GM19193 (cell line): ENCODE data around the gene PNLDC1.

ENCODE experiments used
- POLR2A ChIP-seq: IDR thresholded peaks from 4 replicates; pipeline ENCODE4 v1.6.1; 2011; ENCODE audit not compliant: insufficient read depth, insufficient read length; ENCODE audit errors: extremely low read depth

The PNLDC1 gene

DNA sequence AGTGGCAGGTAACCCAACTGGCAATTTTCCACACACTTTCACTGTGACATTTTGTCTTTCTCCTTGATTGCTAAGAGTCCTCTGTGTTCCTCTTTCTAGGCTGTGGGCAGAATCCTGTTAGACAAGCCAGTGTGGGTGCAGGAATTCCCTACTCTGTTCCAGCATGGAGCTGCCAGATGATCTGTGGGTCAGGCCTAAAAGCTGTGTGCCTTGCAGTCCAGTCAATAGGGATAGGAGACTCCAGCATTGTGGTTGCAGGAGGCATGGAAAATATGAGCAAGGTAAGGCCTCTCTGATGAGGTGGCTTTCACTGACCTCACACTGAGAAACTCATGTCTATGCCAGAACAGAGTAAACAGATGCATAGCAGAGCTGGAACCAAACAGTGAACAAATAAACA is 33.2 kb upstream of the PNLDC1 start:
- no peak for TF ChIP-seq POLR2A

- TF ChIP-seq POLR2A = no peak
These were observed 30.6 kb upstream of the PNLDC1 start for GRCh38 chr6:159769470-159769869.

DNA sequence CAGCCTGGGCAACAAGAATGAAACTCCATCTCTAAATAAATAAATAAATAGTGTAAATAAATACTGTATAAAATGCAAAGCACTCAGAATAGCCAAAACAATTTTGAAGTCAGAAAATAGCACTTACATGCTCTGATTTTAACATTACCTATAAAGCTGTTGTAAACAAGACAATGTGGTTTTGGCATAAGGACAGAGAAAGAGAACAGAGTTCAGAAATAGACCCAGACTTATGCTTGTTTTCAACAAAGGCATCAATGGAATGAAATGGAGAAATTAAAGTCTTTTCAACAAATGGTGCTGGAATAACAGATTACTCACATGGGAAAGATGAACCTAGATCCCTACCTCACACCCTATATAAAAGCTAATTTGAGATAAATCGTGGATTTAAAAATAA is 27.9 kb upstream of the PNLDC1 start:
- TF ChIP-seq POLR2A = no peak

- no peak for TF ChIP-seq POLR2A
These were observed 22.7 kb upstream of the PNLDC1 start for GRCh38 chr6:159777240-159777904.

DNA sequence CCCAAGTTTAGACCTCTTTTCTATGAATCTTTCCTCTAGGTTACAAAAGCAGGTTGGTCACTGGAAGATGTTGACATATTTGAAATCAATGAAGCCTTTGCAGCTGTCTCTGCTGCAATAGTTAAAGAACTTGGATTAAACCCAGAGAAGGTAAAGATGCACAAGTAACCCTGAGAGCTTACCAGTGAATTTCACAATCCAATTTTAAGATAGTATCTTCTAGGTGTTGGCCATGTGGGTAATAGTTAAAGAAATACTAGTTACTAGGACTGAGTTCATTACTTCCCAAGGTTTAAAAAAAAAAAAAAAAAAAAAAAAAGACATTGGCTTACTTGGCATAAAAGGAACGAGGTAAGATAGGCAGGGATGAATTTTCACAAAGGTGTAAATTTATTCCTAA is 21.9 kb upstream of the PNLDC1 start:
- TF ChIP-seq POLR2A = no peak

DNA sequence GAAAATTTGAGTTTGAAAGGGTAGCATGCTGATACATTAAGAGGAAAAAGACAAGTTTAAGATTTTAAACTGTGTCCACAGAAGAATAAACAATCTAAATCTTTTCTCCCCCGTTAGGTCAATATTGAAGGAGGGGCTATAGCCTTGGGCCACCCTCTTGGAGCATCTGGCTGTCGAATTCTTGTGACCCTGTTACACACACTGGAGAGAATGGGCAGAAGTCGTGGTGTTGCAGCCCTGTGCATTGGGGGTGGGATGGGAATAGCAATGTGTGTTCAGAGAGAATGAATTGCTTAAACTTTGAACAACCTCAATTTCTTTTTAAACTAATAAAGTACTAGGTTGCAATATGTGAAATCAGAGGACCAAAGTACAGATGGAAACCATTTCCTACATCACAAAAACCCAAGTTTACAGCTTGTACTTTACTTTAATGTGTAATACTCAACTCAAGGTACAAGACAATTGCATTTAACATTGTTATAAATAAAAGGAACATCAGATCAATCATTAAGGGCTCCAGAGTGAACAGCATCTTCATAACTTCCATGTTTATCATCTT is 21.5 kb upstream of the PNLDC1 start:
- no peak for TF ChIP-seq POLR2A

GRCh38 chr6:159788276-159788675 is 11.8 kb upstream of the PNLDC1 start:
- TF ChIP-seq POLR2A = no peak

GRCh38 chr6:159788753-159789376 is 11.2 kb upstream of the PNLDC1 start:
- no peak for TF ChIP-seq POLR2A

GRCh38 chr6:159789377-159790148 is 10.5 kb upstream of the PNLDC1 start, which contains the start of gene TCP1:
Gene TCP1 (minus strand): TSS chr6:159789602. CDS start chr6:159789468, 134 bp downstream.
- peak; percentile 96 for TF ChIP-seq POLR2A

- peak; percentile 66 for TF ChIP-seq POLR2A
These were observed 9.7 kb upstream of the PNLDC1 start, which contains the start of gene MRPL18 for GRCh38 chr6:159790149-159790955. Gene MRPL18 (plus strand): TSS chr6:159790467. CDS start chr6:159790588, 121 bp downstream.

- TF ChIP-seq POLR2A = no peak
These were observed 9.0 kb upstream of the PNLDC1 start for GRCh38 chr6:159790956-159791598.

DNA sequence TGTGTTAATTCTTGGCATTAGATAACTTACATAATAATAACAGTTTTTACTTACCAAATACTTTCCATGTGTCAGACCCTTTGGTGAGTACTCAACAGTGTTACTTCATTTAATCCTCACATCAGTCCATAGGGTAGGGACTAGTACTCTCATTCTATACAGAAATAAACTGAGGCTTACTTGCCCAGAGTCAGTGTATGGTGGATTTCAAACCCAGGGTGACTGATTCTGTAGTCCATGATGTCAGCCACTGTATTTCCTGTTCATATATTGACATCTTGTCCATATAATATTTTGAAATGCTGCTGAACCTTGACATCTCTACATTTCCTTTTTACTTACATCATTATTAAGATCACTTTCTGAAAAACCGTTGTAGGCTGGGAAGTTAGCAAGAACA is 2.5 kb upstream of the PNLDC1 start:
- TF ChIP-seq POLR2A = no peak

DNA sequence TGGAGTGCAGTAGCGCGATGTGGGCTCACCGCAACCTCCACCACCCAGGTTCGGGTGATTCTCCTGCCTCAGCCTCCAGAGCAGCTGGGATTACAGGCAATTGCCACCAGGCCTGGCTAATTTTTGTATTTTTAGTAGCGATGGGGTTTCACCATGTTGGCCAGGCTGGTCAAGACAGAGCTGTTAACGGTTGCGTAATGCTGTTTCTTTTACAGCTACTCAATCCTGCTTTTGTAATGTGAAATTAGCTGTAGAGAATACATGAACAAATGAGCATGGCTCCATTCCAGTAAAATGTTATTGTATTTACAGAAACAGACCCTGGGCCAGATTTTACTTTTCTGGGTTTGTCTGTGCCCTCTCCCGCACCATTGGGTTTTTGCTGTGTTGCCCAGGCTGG is 1.9 kb downstream of the PNLDC1 start:
- no peak for TF ChIP-seq POLR2A

DNA sequence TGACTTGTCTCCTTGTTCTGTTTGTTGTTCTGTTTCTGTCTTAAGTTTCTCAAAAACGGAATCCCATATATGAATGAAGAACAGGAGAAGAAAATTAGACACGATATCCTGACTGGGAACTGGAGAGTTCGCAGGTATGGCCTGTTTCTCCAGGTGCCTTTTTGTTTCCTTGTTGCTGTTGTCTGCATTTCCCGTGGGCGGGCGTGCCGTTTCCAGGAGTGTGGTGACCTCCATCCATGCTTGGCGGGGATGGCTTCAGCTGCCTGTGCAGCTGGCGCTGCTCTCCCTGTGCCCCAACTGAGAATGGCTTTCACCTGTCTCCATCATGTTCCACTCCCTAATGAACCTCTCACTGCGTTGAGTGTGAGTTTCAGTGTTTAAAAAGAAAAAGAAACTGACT is 4.4 kb downstream of the PNLDC1 start:
- no peak for TF ChIP-seq POLR2A
